Measurements from ENCODE around the gene KCNIP4.

- TF ChIP-seq CTCF (IDR thresholded peaks at IDR 0.05; ENCODE audit: insufficient read depth, low read depth, low read length) (no peak), EZH2 (IDR thresholded peaks at IDR 0.05; ENCODE audit: insufficient read depth, low read length) (no peak)
Measured at GRCh38 chr4:20995610-20996009, 953.0 kb downstream of the KCNIP4 start.
